GM23338 (cell line): ENCODE measurements around the gene ANKRD65. TPM values are rescaled to one million over a fixed set of nuclear protein-coding genes. Genes with fewer than 3 reads are reported as not detected.

Experiments used
- CREB1 ChIP-seq: fragments of 250-450 bp; sonication (Bioruptor Pico); IDR thresholded peaks from 2 replicates; pipeline ENCODE4 v1.5.0; 2020; ENCODE audit warnings: low read depth, mild to moderate bottlenecking, moderate library complexity
- EZH2phosphoT487 ChIP-seq: fragments of 200-600 bp; sonication (generic); IDR thresholded peaks from one replicate; pipeline ENCODE4 v1.8.1; 2018; ENCODE audit warnings: antibody characterized with exemption; ENCODE audit not compliant: unreplicated experiment
- POLR2AphosphoS5 ChIP-seq: IDR thresholded peaks from 2 replicates; pipeline ENCODE4 v1.6.1; 2016; ENCODE audit warnings: antibody characterized with exemption, low read depth
- STAT1 ChIP-seq: IDR thresholded peaks from one replicate; pipeline ENCODE4 v1.6.1; 2016; ENCODE audit warnings: antibody characterized with exemption; ENCODE audit not compliant: unreplicated experiment
- ZNF331 ChIP-seq: fragments of 250-450 bp; sonication (Bioruptor Pico); IDR thresholded peaks from 2 replicates; pipeline ENCODE4 v1.5.0; 2020; ENCODE audit warnings: low read depth, mild to moderate bottlenecking, moderate library complexity
- polyA plus RNA-seq: library from polyadenylated mRNA; unstranded; fragments of >200 nt; fragmentation: Nextera tagmentation; extraction: Ambion mirVana; gene quantifications from 2 replicates; pipeline ENCODE4 v1.2.1, GENCODE V29; 2016
- total RNA-seq: library from RNA; depleted of rRNA; stranded (reverse); fragments of >200 nt; shearing (Covaris generic); gene quantifications from 2 replicates; pipeline ENCODE4 v1.2.3, GENCODE V29; 2014
- TF ChIP-seq, protein P1 (sequence below): fragments of 250-450 bp; sonication (Bioruptor Pico); IDR thresholded peaks from 2 replicates; pipeline ENCODE4 v1.5.0; 2020; ENCODE audit warnings: mild to moderate bottlenecking, moderate library complexity
- TF ChIP-seq, protein P2 (sequence below), 2 experiments: fragments of 200-600 bp in 1 of 2; sonication (generic) in 1 of 2; conservative IDR thresholded peaks; 2 replicates each; pipeline versions ENCODE4 v1.5.1 to v1.6.1; 2016 to 2017; ENCODE audit warnings: antibody characterized with exemption in 2 of 2, low read depth in 2 of 2, mild to moderate bottlenecking in 2 of 2, moderate library complexity in 1 of 2

Gene ANKRD65
- total and polyA plus RNA-seq, 2 experiments from 2014 or later, result 1.6 to 1.7 TPM

DNA sequence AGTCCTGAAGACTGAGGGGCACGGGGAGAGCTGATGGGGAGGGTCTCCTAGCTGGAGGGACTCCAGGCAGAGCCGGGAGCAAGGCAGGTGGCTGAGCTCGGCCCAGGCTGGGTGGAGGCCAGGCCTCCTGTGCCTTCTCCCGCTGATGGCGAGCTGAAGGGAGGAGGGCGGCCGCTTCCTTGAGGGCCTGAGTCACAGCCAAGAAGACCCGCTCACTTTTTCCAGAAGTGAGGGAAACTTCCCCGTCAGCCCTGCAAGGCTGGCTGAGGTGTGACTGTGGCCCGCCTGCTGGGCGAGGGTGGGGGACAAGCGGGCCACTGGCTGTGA, 12.7 kb upstream of the ANKRD65 start (continued):
- TF ChIP-seq, protein P1, sequence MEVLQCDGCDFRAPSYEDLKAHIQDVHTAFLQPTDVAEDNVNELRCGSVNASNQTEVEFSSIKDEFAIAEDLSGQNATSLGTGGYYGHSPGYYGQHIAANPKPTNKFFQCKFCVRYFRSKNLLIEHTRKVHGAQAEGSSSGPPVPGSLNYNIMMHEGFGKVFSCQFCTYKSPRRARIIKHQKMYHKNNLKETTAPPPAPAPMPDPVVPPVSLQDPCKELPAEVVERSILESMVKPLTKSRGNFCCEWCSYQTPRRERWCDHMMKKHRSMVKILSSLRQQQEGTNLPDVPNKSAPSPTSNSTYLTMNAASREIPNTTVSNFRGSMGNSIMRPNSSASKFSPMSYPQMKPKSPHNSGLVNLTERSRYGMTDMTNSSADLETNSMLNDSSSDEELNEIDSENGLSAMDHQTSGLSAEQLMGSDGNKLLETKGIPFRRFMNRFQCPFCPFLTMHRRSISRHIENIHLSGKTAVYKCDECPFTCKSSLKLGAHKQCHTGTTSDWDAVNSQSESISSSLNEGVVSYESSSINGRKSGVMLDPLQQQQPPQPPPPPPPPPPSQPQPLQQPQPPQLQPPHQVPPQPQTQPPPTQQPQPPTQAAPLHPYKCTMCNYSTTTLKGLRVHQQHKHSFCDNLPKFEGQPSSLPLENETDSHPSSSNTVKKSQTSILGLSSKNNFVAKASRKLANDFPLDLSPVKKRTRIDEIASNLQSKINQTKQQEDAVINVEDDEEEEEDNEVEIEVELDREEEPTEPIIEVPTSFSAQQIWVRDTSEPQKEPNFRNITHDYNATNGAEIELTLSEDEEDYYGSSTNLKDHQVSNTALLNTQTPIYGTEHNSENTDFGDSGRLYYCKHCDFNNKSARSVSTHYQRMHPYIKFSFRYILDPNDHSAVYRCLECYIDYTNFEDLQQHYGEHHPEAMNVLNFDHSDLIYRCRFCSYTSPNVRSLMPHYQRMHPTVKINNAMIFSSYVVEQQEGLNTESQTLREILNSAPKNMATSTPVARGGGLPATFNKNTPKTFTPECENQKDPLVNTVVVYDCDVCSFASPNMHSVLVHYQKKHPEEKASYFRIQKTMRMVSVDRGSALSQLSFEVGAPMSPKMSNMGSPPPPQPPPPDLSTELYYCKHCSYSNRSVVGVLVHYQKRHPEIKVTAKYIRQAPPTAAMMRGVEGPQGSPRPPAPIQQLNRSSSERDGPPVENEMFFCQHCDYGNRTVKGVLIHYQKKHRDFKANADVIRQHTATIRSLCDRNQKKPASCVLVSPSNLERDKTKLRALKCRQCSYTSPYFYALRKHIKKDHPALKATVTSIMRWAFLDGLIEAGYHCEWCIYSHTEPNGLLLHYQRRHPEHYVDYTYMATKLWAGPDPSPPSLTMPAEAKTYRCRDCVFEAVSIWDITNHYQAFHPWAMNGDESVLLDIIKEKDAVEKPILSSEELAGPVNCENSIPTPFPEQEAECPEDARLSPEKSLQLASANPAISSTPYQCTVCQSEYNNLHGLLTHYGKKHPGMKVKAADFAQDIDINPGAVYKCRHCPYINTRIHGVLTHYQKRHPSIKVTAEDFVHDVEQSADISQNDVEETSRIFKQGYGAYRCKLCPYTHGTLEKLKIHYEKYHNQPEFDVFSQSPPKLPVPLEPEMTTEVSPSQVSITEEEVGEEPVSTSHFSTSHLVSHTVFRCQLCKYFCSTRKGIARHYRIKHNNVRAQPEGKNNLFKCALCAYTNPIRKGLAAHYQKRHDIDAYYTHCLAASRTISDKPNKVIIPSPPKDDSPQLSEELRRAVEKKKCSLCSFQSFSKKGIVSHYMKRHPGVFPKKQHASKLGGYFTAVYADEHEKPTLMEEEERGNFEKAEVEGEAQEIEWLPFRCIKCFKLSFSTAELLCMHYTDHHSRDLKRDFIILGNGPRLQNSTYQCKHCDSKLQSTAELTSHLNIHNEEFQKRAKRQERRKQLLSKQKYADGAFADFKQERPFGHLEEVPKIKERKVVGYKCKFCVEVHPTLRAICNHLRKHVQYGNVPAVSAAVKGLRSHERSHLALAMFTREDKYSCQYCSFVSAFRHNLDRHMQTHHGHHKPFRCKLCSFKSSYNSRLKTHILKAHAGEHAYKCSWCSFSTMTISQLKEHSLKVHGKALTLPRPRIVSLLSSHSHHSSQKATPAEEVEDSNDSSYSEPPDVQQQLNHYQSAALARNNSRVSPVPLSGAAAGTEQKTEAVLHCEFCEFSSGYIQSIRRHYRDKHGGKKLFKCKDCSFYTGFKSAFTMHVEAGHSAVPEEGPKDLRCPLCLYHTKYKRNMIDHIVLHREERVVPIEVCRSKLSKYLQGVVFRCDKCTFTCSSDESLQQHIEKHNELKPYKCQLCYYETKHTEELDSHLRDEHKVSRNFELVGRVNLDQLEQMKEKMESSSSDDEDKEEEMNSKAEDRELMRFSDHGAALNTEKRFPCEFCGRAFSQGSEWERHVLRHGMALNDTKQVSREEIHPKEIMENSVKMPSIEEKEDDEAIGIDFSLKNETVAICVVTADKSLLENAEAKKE (CRISPR knock-in tag), result no peak
- TF ChIP-seq, protein P2, sequence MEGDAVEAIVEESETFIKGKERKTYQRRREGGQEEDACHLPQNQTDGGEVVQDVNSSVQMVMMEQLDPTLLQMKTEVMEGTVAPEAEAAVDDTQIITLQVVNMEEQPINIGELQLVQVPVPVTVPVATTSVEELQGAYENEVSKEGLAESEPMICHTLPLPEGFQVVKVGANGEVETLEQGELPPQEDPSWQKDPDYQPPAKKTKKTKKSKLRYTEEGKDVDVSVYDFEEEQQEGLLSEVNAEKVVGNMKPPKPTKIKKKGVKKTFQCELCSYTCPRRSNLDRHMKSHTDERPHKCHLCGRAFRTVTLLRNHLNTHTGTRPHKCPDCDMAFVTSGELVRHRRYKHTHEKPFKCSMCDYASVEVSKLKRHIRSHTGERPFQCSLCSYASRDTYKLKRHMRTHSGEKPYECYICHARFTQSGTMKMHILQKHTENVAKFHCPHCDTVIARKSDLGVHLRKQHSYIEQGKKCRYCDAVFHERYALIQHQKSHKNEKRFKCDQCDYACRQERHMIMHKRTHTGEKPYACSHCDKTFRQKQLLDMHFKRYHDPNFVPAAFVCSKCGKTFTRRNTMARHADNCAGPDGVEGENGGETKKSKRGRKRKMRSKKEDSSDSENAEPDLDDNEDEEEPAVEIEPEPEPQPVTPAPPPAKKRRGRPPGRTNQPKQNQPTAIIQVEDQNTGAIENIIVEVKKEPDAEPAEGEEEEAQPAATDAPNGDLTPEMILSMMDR (conservative IDR thresholded peaks at IDR 0.05; ENCODE audit: low read depth in 2 of 2), result no peak
- TF ChIP-seq EZH2phosphoT487, result no peak
- no peak for TF ChIP-seq STAT1
- no peak for TF ChIP-seq CREB1 (CRISPR knock-in tag)
- TF ChIP-seq ZNF331 (CRISPR knock-in tag), result no peak
- no peak for TF ChIP-seq POLR2AphosphoS5
